ENCODE data around the gene SORBS2. TPM values are rescaled to one million over a fixed set of nuclear protein-coding genes. Genes with fewer than 3 reads are reported as not detected.
"Not testable (repeated sequence)": the region's sequence is repeated elsewhere in the genome, so short reads cannot be mapped to it uniquely, and the experiment has no call there.

Gene SORBS2
- total RNA-seq, 4 donors from 2014 or later: 17.4 to 40.8 (median 21.9) TPM

DNA sequence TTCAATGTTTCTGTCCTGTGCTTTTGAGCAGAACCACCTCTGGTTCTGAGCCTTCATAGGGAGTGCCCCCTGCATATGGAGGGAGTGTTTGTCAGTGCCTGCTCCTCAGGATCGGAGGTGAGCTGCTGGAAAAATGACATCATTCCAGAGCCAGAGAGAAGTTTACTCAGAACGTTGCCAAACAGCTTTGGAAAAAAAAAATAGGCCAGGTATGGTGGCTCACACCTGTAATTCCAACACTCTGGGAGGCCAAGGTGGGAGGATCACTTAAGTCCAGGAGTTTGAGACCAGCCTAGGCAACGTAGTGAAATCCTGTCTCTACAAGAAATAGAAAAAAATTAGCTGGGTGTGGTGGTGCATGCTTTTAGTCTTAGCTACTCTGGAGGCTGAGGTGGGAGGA lies 249.5 kb downstream of the SORBS2 start:
- 66% methylated on average over 3 of the region's 3 CpGs for WGBS
- no peak overlapping the region for H3K4me3 ChIP-seq
- no peaks in the 10 kb centered on the region for H3K36me3 ChIP-seq
- peaks cover 14% of the 10 kb centered on the region for H3K4me1 ChIP-seq
- no peaks in the 10 kb centered on the region for H3K27me3 ChIP-seq
- TF ChIP-seq, protein P1, sequence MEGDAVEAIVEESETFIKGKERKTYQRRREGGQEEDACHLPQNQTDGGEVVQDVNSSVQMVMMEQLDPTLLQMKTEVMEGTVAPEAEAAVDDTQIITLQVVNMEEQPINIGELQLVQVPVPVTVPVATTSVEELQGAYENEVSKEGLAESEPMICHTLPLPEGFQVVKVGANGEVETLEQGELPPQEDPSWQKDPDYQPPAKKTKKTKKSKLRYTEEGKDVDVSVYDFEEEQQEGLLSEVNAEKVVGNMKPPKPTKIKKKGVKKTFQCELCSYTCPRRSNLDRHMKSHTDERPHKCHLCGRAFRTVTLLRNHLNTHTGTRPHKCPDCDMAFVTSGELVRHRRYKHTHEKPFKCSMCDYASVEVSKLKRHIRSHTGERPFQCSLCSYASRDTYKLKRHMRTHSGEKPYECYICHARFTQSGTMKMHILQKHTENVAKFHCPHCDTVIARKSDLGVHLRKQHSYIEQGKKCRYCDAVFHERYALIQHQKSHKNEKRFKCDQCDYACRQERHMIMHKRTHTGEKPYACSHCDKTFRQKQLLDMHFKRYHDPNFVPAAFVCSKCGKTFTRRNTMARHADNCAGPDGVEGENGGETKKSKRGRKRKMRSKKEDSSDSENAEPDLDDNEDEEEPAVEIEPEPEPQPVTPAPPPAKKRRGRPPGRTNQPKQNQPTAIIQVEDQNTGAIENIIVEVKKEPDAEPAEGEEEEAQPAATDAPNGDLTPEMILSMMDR (IDR thresholded peaks at IDR 0.05): no peak
- TF ChIP-seq POLR2A (IDR thresholded peaks at IDR 0.05) (no peak), EP300 (IDR thresholded peaks at IDR 0.05) (no peak), POLR2AphosphoS5 (IDR thresholded peaks at IDR 0.05) (no peak)
- H3K27ac ChIP-seq: no peak overlapping the region
- H3K9me3 ChIP-seq: no peaks in the 10 kb centered on the region
- no peak for DNase-seq (ENCODE audit: low spot score in 2 of 2)

DNA sequence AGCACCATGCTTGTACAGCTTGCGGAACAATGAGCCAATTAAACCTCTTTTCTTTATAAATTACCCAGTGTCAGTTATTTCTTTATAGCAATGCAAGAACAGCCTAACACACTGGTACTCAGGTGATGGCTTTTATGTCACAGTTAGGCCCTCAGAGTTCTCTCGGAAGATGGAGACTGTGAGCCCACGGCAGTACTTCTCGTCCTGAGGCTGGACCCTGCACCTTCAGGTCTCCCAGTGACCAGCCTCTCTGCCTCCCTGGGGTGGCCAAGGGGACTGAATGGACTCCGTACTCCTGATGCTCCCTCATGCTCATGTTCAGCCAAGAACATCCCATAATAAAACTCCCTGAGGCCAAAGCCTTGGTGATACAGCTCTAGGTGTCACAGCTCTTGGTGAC lies 251.7 kb downstream of the SORBS2 start:
- Histone ChIP-seq H3K27ac (no peak overlapping the region), H3K4me3 (no peak overlapping the region), H3K9me3 (no peaks in the 10 kb centered on the region), H3K4me1 (no peaks in the 10 kb centered on the region), H3K36me3 (no peaks in the 10 kb centered on the region), H3K27me3 (no peaks in the 10 kb centered on the region)
- no peak for DNase-seq (ENCODE audit: low spot score in 2 of 2)
- 99% methylated on average over 4 of the region's 5 CpGs for WGBS
- TF ChIP-seq, protein P1 (IDR thresholded peaks at IDR 0.05): no peak
- no peak for TF ChIP-seq POLR2AphosphoS5 (IDR thresholded peaks at IDR 0.05)

DNA sequence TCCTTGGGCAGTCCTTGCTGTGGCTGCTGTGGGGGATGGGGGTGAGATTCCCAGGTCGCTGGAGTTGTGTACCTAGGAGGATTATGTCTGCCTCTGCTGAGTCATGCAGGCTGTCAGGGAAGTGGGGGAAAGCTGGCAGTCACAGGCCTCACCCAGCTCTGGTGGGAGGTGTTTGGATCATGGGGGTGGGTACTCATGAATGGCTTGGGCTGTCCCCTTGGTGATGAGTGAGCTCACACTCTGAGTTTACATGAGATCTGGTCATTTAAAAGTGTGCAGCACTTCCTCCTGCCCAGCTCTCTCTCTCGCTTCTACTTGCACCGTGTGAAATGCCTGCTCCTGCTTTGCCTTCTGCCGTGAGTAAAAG lies 252.1 kb downstream of the SORBS2 start:
- Histone ChIP-seq H3K36me3 (no peaks in the 10 kb centered on the region), H3K27me3 (no peaks in the 10 kb centered on the region), H3K9me3 (no peaks in the 10 kb centered on the region), H3K27ac (no peak overlapping the region), H3K4me1 (no peaks in the 10 kb centered on the region), H3K4me3 (no peak overlapping the region)
- TF ChIP-seq POLR2AphosphoS5 (IDR thresholded peaks at IDR 0.05) (no peak), EP300 (IDR thresholded peaks at IDR 0.05) (no peak), POLR2A (IDR thresholded peaks at IDR 0.05) (no peak)
- TF ChIP-seq, protein P1 (IDR thresholded peaks at IDR 0.05): no peak
- WGBS: 80% methylated on average over 3 of the region's 4 CpGs
- no peak for DNase-seq (ENCODE audit: low spot score in 2 of 2)

DNA sequence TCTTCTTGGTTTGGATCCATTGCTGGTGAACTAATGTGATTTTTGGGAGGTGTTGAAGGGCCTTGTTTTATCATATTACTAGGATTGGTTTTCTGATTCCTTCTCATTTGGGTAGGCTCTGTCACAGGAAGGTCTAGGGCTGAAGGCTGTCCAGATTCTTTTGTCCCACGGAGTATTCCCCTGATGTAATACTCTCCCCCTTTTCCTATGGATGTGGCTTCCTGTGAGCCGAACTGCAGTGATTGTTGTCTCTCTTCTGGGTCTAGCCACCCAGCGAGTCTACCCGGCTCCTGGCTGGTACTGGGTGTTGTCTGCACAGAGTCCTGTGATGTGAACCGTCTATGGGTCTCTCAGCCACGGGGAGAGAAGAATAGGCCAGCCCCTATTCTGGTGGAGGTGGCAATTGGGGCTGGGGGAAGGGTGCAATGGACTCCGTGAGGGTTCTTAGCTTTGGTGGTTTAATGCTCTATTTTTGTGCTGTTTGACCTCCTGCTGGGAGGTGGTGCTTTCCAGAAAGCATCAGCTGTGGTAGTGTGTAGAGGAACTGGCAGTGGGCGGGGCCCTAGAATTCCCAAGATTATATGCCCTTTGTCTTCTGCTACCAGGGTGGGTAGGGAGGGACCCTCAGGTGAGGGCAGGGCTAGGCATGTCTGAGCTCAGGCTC lies 252.6 kb downstream of the SORBS2 start:
- H3K9me3 ChIP-seq: not testable (repeated sequence)

DNA sequence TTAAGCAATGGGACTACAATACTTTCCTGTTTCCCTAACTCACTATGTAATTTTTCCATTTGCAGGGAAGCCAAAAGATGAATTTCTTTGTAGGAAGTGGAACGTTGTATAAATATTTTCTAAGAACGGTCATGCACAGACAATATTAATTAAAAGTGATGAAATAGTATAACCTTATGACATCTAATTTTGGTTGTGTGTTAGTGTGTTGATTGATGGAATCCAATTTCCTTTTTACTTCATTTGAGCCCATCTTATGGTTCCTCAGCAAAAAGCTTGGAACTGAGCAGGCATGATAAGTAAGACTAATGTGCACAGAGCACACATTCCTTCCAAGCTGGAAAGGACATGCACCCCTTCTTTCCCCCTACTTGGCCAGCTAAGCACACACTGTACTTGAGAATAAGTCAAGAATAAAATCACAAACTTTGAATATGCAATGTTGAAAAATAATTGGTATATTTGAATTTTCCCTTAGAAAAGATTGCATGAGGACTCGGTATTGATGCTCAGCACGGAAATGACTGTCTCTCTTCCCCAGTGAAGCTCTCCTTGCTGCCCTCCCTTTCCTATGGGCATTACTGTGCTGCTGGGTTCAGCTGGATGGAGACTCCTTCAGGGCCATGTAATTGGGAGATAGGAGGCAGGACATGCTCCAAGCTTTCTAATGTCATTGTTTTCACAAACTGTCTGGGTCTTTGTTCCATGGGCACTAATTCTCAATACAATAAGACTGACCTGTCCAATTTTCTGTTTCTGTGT lies 257.4 kb downstream of the SORBS2 start:
- Histone ChIP-seq H3K36me3 (no peaks in the 10 kb centered on the region), H3K4me1 (no peaks in the 10 kb centered on the region), H3K4me3 (no peak overlapping the region), H3K27ac (no peak overlapping the region), H3K9me3 (no peaks in the 10 kb centered on the region), H3K27me3 (no peaks in the 10 kb centered on the region)
- no peak for DNase-seq (ENCODE audit: low spot score in 2 of 2)
- 50% methylated on average over 4 of the region's 4 CpGs for WGBS
- TF ChIP-seq POLR2A (IDR thresholded peaks at IDR 0.05) (no peak), POLR2AphosphoS5 (IDR thresholded peaks at IDR 0.05) (no peak), EP300 (IDR thresholded peaks at IDR 0.05) (no peak)
- TF ChIP-seq, protein P1 (IDR thresholded peaks at IDR 0.05): no peak

More for the DNA sequence above, 252.6 kb downstream of the SORBS2 start:
- WGBS: 83% methylated on average over 6 of the region's 8 CpGs
- H3K4me1 ChIP-seq; H3K27ac ChIP-seq; H3K4me3 ChIP-seq; H3K27me3 ChIP-seq; H3K36me3 ChIP-seq; DNase-seq (ENCODE audit: low spot score in 2 of 2): not testable (repeated sequence)

All from suprapubic skin (tissue), 4 donors.